ENCODE measurements around the gene DTNB.

The DTNB gene

GRCh38 chr2:25332571-25332970 is 340.8 kb downstream of the DTNB start:
- no peaks in the 10 kb centered on the region for H3K36me3 ChIP-seq
- no peaks in the 10 kb centered on the region for H3K4me1 ChIP-seq (ENCODE audit: control insufficient read depth in 1 of 2, insufficient read depth in 1 of 2, low read depth in 1 of 2, low read length in 1 of 2)
- TF ChIP-seq, protein P1, sequence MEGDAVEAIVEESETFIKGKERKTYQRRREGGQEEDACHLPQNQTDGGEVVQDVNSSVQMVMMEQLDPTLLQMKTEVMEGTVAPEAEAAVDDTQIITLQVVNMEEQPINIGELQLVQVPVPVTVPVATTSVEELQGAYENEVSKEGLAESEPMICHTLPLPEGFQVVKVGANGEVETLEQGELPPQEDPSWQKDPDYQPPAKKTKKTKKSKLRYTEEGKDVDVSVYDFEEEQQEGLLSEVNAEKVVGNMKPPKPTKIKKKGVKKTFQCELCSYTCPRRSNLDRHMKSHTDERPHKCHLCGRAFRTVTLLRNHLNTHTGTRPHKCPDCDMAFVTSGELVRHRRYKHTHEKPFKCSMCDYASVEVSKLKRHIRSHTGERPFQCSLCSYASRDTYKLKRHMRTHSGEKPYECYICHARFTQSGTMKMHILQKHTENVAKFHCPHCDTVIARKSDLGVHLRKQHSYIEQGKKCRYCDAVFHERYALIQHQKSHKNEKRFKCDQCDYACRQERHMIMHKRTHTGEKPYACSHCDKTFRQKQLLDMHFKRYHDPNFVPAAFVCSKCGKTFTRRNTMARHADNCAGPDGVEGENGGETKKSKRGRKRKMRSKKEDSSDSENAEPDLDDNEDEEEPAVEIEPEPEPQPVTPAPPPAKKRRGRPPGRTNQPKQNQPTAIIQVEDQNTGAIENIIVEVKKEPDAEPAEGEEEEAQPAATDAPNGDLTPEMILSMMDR (IDR thresholded peaks at IDR 0.05): no peak
- no peaks in the 10 kb centered on the region for H3K27me3 ChIP-seq
- H3K27ac ChIP-seq: no peak overlapping the region
- H3K9me3 ChIP-seq: no peaks in the 10 kb centered on the region
- H3K4me3 ChIP-seq (ENCODE audit: low read depth in 1 of 2, low read length in 1 of 2): no peak overlapping the region

- Histone ChIP-seq H3K9me3 (no peaks in the 10 kb centered on the region), H3K27ac (no peak overlapping the region), H3K4me3 (ENCODE audit: low read depth in 1 of 2, low read length in 1 of 2) (no peak overlapping the region), H3K36me3 (no peaks in the 10 kb centered on the region), H3K27me3 (no peaks in the 10 kb centered on the region), H3K4me1 (ENCODE audit: control insufficient read depth in 1 of 2, insufficient read depth in 1 of 2, low read depth in 1 of 2, low read length in 1 of 2) (no peaks in the 10 kb centered on the region)
- TF ChIP-seq, protein P1 (IDR thresholded peaks at IDR 0.05): no peak
Measured at GRCh38 chr2:25331686-25332365, 341.6 kb downstream of the DTNB start.

DNA sequence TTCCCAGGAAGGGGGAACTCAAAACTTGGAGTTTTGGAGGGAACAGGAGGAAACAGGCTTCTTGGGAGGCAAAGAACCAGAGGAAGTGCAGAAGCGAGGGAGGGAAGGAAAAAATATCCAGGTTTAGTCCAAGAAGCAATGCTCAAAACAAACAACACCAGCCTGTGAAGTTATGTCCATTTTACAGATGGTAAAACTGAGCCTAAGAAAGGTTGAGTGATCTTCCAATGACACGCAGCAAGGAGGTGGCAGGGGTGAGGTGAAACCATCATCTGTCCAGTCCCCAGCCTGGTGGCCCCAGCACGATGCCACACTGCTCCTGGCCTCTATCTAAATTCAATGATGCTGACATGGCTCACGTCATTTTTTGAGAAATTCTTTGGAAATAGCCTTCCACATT is 342.4 kb downstream of the DTNB start:
- H3K27me3 ChIP-seq: no peaks in the 10 kb centered on the region
- H3K4me3 ChIP-seq (ENCODE audit: low read depth in 1 of 2, low read length in 1 of 2): no peak overlapping the region
- no peaks in the 10 kb centered on the region for H3K9me3 ChIP-seq
- TF ChIP-seq, protein P1 (IDR thresholded peaks at IDR 0.05): no peak
- no peaks in the 10 kb centered on the region for H3K4me1 ChIP-seq (ENCODE audit: control insufficient read depth in 1 of 2, insufficient read depth in 1 of 2, low read depth in 1 of 2, low read length in 1 of 2)
- no peak overlapping the region for H3K27ac ChIP-seq
- H3K36me3 ChIP-seq: no peaks in the 10 kb centered on the region

GRCh38 chr2:25330273-25330672 is 343.1 kb downstream of the DTNB start:
- Histone ChIP-seq H3K27ac (no peak overlapping the region), H3K27me3 (no peaks in the 10 kb centered on the region), H3K9me3 (no peaks in the 10 kb centered on the region), H3K4me3 (ENCODE audit: low read depth in 1 of 2, low read length in 1 of 2) (no peak overlapping the region), H3K36me3 (no peaks in the 10 kb centered on the region), H3K4me1 (ENCODE audit: control insufficient read depth in 1 of 2, insufficient read depth in 1 of 2, low read depth in 1 of 2, low read length in 1 of 2) (no peaks in the 10 kb centered on the region)
- TF ChIP-seq, protein P1 (IDR thresholded peaks at IDR 0.05): no peak

DNA sequence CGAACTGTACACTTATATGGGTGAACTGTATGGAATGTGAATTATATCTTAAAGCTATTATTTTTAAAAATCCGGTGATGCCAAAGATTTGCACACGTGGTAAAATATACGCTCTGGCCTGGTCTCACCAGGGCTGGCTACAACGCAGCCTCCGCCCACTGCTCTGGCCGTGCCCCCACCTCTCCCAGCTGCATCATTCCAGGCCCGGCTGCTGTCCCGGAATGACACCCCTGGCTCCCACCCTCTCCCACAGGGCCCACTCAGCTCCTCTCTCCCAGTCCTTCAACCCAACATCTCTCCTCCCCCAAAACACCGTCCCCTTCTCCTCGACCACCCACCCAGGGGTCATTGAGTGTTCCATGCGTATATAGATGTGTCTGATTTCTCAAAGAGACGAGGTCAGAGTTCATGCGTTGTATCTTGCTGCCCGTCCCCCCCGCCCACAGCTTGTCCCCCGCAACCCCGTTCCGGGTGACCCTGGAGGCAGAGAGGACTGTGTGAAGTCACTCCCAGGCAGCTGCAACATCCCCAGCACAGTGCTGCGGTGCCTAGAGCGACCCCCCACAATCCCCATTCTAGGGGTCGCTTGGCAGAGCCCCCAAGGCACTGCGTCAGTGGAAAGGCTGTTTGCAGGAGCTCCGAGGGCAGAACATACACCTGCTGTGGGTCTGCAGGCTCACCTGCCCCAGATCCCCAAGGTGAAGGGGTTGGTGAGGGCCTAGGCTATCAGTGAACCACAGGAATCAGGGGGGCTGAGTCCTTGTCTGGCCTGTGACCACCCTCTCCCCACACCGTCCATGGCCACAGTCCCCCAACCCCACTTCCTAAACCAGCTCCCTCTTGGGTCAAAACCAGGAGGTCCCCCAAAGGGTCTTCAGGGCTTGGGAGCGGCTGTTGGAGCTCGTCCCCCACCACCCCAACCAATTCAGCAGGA is 345.0 kb downstream of the DTNB start:
- Histone ChIP-seq H3K4me3 (ENCODE audit: low read depth in 1 of 2, low read length in 1 of 2) (no peak overlapping the region), H3K27me3 (no peaks in the 10 kb centered on the region), H3K4me1 (ENCODE audit: control insufficient read depth in 1 of 2, insufficient read depth in 1 of 2, low read depth in 1 of 2, low read length in 1 of 2) (no peaks in the 10 kb centered on the region), H3K9me3 (no peaks in the 10 kb centered on the region), H3K36me3 (no peaks in the 10 kb centered on the region), H3K27ac (no peak overlapping the region)
- TF ChIP-seq, protein P1 (IDR thresholded peaks at IDR 0.05): no peak

Data from neutrophil (primary cell).